ENCODE data around the gene SCD5. TPM values are rescaled to one million over a fixed set of nuclear protein-coding genes. Genes with fewer than 3 reads are reported as not detected.

Gene SCD5
- total and polyA plus RNA-seq, 2 experiments from 2014 or later = 0.79 to 1.6 TPM

- TF ChIP-seq ZNF462 (CRISPR knock-in tag; IDR thresholded peaks at IDR 0.05) = no peak
- TF ChIP-seq NANOG (IDR thresholded peaks at IDR 0.05; ENCODE audit: borderline replicate concordance) = no peak
- no peak for TF ChIP-seq CTCF (conservative IDR thresholded peaks at IDR 0.05; ENCODE audit: low read depth in 2 of 2)
- no peak for TF ChIP-seq STAT1 (IDR thresholded peaks at IDR 0.05; ENCODE audit: unreplicated experiment)
- no peak for TF ChIP-seq JUNB (IDR thresholded peaks at IDR 0.05; ENCODE audit: unreplicated experiment)
- no peak for TF ChIP-seq ETS1 (IDR thresholded peaks at IDR 0.05)
- TF ChIP-seq REST (IDR thresholded peaks at IDR 0.05; ENCODE audit: unreplicated experiment) = no peak
- TF ChIP-seq ZNF114 (CRISPR knock-in tag; IDR thresholded peaks at IDR 0.05) = no peak
- TF ChIP-seq EZH2phosphoT487 (IDR thresholded peaks at IDR 0.05; ENCODE audit: unreplicated experiment) = no peak
- no peak for TF ChIP-seq EZH2 (IDR thresholded peaks at IDR 0.05; ENCODE audit: low read depth, unreplicated experiment)
- TF ChIP-seq POLR2AphosphoS5 (IDR thresholded peaks at IDR 0.05; ENCODE audit: low read depth) = no peak
These were observed 183.7 kb downstream of the SCD5 start (continued) for GRCh38 chr4:82614838-82615449.

All from GM23338 (cell line).